Kidney (tissue), 14 donors: Measurements from ENCODE around the gene MKNK1. TPM values are rescaled to one million over a fixed set of nuclear protein-coding genes. Genes with fewer than 3 reads are reported as not detected.

Experiments
- DNase-seq, 5 donors: peaks; one replicate each; pipeline ENCODE4 v3.0.0-alpha.2; 2013 to 2020
- FAIRE-seq: peaks from 2 replicates; lab custom pipeline; 2012; peaks lifted over from hg19 to GRCh38; lab: Jason Lieb, UNC
- H3K27ac ChIP-seq, 2 donors: one replicate each; pipeline ENCODE4 v1.7.0; 2013; ENCODE audit warnings: low read depth in 2 of 2, low read length in 2 of 2, inconsistent platforms in 1 of 2
- H3K27me3 ChIP-seq: one replicate; pipeline ENCODE4 v1.7.1; 2013; ENCODE audit warnings: low read length, inconsistent platforms; ENCODE audit not compliant: control insufficient read depth, insufficient read depth
- H3K36me3 ChIP-seq, 3 donors: one replicate each; pipeline versions ENCODE4 v1.7.0 to v1.7.1; 2013; ENCODE audit warnings: low read length in 3 of 3, control low read depth in 1 of 3, inconsistent platforms in 1 of 3; ENCODE audit not compliant: insufficient read depth in 3 of 3, control insufficient read depth in 2 of 3
- H3K4me1 ChIP-seq, 3 donors: one replicate each; pipeline versions ENCODE4 v1.7.0 to v1.7.1; 2013; ENCODE audit warnings: low read length in 3 of 3, inconsistent platforms in 1 of 3, low read depth in 1 of 3; ENCODE audit not compliant: control insufficient read depth in 2 of 3, insufficient read depth in 2 of 3
- H3K4me3 ChIP-seq, 3 donors: one replicate each; pipeline versions ENCODE4 v1.7.0 to v1.8.1; 2013; ENCODE audit warnings: low read length in 3 of 3, control low read depth in 1 of 3, inconsistent platforms in 1 of 3
- H3K9ac ChIP-seq, 3 donors: one replicate each; pipeline versions ENCODE4 v1.7.0 to v1.7.1; 2013; ENCODE audit warnings: low read length in 3 of 3, control low read depth in 1 of 3, inconsistent platforms in 1 of 3
- H3K9me3 ChIP-seq, 3 donors: one replicate each; pipeline versions ENCODE4 v1.7.0 to v1.7.1; 2013; ENCODE audit warnings: low read length in 3 of 3, control low read depth in 1 of 3, inconsistent platforms in 1 of 3; ENCODE audit not compliant: control insufficient read depth in 2 of 3, insufficient read depth in 1 of 3
- intact Hi-C: fragments of 100-400 bp; cut with DNase I; formaldehyde crosslinking; loops from one replicate; pipeline ENCODE4 v1.11.1; 2022
- polyA plus RNA-seq: library from polyadenylated mRNA; stranded (reverse); fragments of 350-450 nt; fragmentation: Illumina TruSeq; extraction: RNeasy Lipid Tissue Mini Kit (QIAGEN cat#74804); gene quantifications from one replicate; pipeline ENCODE4 v1.2.3, GENCODE V29; 2014; ENCODE audit warnings: low read depth, low replicate concordance; ENCODE audit not compliant: insufficient read depth
- total RNA-seq: library from RNA; stranded (reverse); fragmentation: NEBNext Ultra II Directional; extraction: Animal tissue kit (Norgen Biotek cat#: 25700); gene quantifications from one replicate; pipeline ENCODE4 v1.2.1, GENCODE V29; 2021
- TF ChIP-seq, protein P1 (sequence below): IDR thresholded peaks from 3 replicates; pipeline ENCODE4 v1.5.1; 2012; ENCODE audit warnings: mild to moderate bottlenecking, moderate library complexity, borderline replicate concordance; ENCODE audit not compliant: insufficient read depth; ENCODE audit errors: extremely low read depth
- donor health status: control.
- donor health status: control.
- donor health status: control.
- donor health status: control.
- donor health status: control.
- donor health status: DM: yes; HTN: yes; CAD: no.
- donor health status: Normal renal cell carcinoma (clear cell type).

Gene MKNK1
- total and polyA plus RNA-seq, 2 donors from 2014 or later = 17.5 to 49.7 TPM

DNA sequence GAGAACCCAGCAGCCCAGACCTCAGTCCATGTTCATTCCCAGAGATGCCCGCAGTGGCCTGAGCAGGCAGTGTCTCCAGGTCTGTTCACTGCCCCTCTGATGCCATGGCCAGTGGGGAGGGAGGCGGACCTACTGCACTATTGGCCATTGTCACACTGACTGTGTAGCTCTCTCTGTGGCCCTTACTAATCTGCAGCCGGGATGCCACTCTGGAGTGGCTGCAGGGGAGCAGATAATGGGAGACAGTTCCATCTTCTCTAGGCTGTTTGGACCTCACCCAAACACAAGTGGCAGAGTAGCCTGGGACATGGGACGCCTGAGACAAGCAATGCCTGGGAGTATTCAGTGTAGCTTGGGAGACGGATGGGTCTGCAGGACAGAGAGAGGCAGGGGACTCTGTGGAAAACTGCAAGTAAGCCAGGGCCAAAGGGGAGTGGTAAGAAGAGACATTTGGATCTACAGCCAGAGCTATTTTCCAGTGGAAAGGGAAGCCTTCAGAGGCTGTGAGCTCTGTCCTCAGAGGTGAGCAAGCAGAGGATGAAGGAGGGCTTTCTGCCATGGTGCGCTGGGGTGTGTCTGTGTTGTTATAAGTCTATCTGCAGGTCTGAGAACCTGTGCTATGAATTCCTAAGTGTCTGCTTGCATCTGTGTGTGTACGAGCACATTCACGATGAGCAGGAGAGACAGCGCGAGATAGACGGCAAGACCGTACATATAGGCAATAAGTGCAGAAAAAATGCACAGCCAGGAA, 87.7 kb downstream of the MKNK1 start:
- no peak for FAIRE-seq
- no peak overlapping the region for H3K27ac ChIP-seq
- TF ChIP-seq, protein P1, sequence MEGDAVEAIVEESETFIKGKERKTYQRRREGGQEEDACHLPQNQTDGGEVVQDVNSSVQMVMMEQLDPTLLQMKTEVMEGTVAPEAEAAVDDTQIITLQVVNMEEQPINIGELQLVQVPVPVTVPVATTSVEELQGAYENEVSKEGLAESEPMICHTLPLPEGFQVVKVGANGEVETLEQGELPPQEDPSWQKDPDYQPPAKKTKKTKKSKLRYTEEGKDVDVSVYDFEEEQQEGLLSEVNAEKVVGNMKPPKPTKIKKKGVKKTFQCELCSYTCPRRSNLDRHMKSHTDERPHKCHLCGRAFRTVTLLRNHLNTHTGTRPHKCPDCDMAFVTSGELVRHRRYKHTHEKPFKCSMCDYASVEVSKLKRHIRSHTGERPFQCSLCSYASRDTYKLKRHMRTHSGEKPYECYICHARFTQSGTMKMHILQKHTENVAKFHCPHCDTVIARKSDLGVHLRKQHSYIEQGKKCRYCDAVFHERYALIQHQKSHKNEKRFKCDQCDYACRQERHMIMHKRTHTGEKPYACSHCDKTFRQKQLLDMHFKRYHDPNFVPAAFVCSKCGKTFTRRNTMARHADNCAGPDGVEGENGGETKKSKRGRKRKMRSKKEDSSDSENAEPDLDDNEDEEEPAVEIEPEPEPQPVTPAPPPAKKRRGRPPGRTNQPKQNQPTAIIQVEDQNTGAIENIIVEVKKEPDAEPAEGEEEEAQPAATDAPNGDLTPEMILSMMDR = no peak

DNA sequence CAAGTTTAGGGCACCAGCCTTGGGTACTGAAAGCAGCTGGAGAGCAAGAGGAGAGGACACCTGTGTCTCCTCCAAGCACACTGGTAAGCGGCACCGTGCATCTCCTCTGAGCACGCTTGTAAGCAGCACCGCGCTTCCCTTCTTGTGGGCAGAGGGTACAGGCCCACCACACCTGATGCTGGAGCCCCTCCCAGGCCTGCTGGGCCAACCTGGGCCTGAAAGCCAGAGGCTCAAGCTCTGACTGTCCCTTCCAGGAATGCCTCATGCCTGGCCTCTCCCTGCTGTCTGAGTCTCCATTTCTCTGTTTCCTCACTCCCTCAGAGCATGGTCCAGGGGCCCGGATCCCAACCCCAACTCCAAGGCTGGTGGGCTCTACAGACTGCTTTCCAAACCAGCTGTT, 88.5 kb downstream of the MKNK1 start:
- intact Hi-C loops = no loop called here
- H3K27me3 ChIP-seq = peaks cover 4% of the 10 kb centered on the region
- no peaks in the 10 kb centered on the region for H3K9me3 ChIP-seq
- H3K4me3 ChIP-seq = no peak overlapping the region
- H3K4me1 ChIP-seq = peaks cover 0 to 6% (median 0%) of the 10 kb centered on the region in 3 donors
- H3K9ac ChIP-seq = no peak overlapping the region
- FAIRE-seq = no peak
- no peaks in the 10 kb centered on the region for H3K36me3 ChIP-seq
- DNase-seq = peak in 1 of 5 donors; percentile 37
- TF ChIP-seq, protein P1 = no peak
- H3K27ac ChIP-seq = no peak overlapping the region

More for the DNA sequence above, 87.7 kb downstream of the MKNK1 start:
- DNase-seq = peak in 1 of 5 donors; percentile 22
- intact Hi-C loops = no loop called here
- no peaks in the 10 kb centered on the region for H3K36me3 ChIP-seq
- H3K4me3 ChIP-seq = no peak overlapping the region
- H3K27me3 ChIP-seq = peaks cover 4% of the 10 kb centered on the region
- no peak overlapping the region for H3K9ac ChIP-seq
- H3K9me3 ChIP-seq = no peaks in the 10 kb centered on the region
- H3K4me1 ChIP-seq = peaks cover 0 to 6% (median 0%) of the 10 kb centered on the region in 3 donors

DNA sequence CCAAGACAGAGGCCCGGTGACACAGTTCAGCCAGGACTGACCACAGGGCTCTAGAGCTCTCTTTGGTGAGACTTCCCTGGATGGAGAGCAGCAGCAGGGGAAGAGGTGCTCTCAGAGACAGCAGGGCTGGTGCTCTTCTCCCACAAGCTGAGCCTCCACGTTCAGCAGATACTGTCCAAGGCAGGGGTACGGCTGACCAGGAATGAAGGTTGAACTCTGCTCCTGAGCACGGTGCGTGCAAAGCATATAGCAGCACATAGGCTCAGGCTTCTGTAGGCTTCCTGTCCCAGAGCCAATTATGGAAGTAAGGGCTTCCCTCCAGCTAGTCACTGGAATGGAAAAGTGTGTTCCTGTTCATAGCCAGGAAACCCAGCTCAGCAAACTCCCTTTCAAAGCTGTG, 90.5 kb downstream of the MKNK1 start:
- Histone ChIP-seq H3K4me3 (no peak overlapping the region), H3K27me3 (peaks cover 2% of the 10 kb centered on the region), H3K9me3 (no peaks in the 10 kb centered on the region), H3K9ac (no peak overlapping the region), H3K4me1 (peaks cover 0 to 6% (median 0%) of the 10 kb centered on the region in 3 donors), H3K27ac (no peak overlapping the region), H3K36me3 (no peaks in the 10 kb centered on the region)
- intact Hi-C loops = no loop called here
- TF ChIP-seq, protein P1 = no peak
- FAIRE-seq (no peak), DNase-seq (peak in 1 of 5 donors; percentile 28)
